SK-N-SH (cell line): ENCODE results near the gene CACNA1A. TPM values are rescaled to one million over a fixed set of nuclear protein-coding genes. Genes with fewer than 3 reads are reported as not detected.

Experiments
- CTCF ChIA-PET: fragments of 300-600, 350-600 bp; formaldehyde crosslinking; extraction: SDS; loops from one replicate; lab custom pipeline; 2021; lab: Yijun Ruan, JAX
- POLR2A ChIA-PET: fragments of 350-600 bp; sonication (Branson Sonifier 250); formaldehyde crosslinking; extraction: SDS; loops from one replicate; lab custom pipeline; 2020; ENCODE audit warnings: antibody characterized with exemption, inconsistent platforms; lab: Yijun Ruan, JAX
- DNase-seq: peaks from one replicate; pipeline ENCODE4 v3.0.0; 2012
- H2AFZ ChIP-seq: fragments of 200-600 bp; sonication (generic); 2 replicates; pipeline ENCODE4 v1.8.1; 2016; ENCODE audit warnings: antibody characterized with exemption, mild to moderate bottlenecking, low read depth
- H3F3A ChIP-seq: fragments of 200-600 bp; sonication (generic); replicated peaks from 2 replicates; pipeline ENCODE3; 2016; ENCODE audit warnings: antibody characterized with exemption, mild to moderate bottlenecking; ENCODE audit not compliant: insufficient read depth
- H3K27ac ChIP-seq, 2 experiments: fragments of 200-500 bp in 1 of 2; fragments of 200-600 bp in 1 of 2; sonication (Bioruptor generic) in 1 of 2; sonication (generic), shearing (Covaris generic) in 1 of 2; 2 replicates each; pipeline versions ENCODE4 v1.5.1 to v1.6.1; 2014 to 2016; ENCODE audit warnings: low read depth in 2 of 2, inconsistent platforms in 1 of 2, low read length in 1 of 2, mild to moderate bottlenecking in 1 of 2, mixed read lengths in 1 of 2
- H3K27me3 ChIP-seq: fragments of 200-600 bp; sonication (generic), shearing (Covaris generic); 2 replicates; pipeline ENCODE4 v1.6.1; 2016; ENCODE audit warnings: mixed run types; ENCODE audit not compliant: insufficient read depth
- H3K36me3 ChIP-seq, 2 experiments: fragments of 200-500 bp in 1 of 2; fragments of 200-600 bp in 1 of 2; sonication (Bioruptor generic) in 1 of 2; sonication (generic) in 1 of 2; replicated peaks in 1 of 2; 2 replicates each; pipeline versions ENCODE3 to v1.5.1; 2014 to 2016; ENCODE audit warnings: low read length in 1 of 2, mild to moderate bottlenecking in 1 of 2; ENCODE audit not compliant: insufficient read depth in 2 of 2, control insufficient read depth in 1 of 2
- H3K4me1 ChIP-seq, 2 experiments: fragments of 200-500 bp in 1 of 2; fragments of 200-600 bp in 1 of 2; sonication (Bioruptor generic) in 1 of 2; sonication (generic), shearing (Covaris generic) in 1 of 2; 2 replicates each; pipeline versions ENCODE4 v1.5.1 to v1.6.1; 2014 to 2016; ENCODE audit warnings: low read depth in 1 of 2, low read length in 1 of 2, mixed run types in 1 of 2; ENCODE audit not compliant: insufficient read depth in 2 of 2, control insufficient read depth in 1 of 2
- H3K4me2 ChIP-seq: fragments of 200-600 bp; sonication (generic), shearing (Covaris generic); 2 replicates; pipeline ENCODE4 v1.6.1; 2017; ENCODE audit warnings: mixed run types
- H3K4me3 ChIP-seq, 2 experiments: fragments of 200-500 bp in 1 of 2; fragments of 200-600 bp in 1 of 2; sonication (Bioruptor generic) in 1 of 2; sonication (generic), shearing (Covaris generic) in 1 of 2; 2 replicates each; pipeline versions ENCODE4 v1.5.1 to v1.8.1; 2014 to 2016; ENCODE audit warnings: low read depth in 2 of 2, inconsistent platforms in 1 of 2, low read length in 1 of 2, mild to moderate bottlenecking in 1 of 2, mixed read lengths in 1 of 2, moderate library complexity in 1 of 2
- H3K79me2 ChIP-seq: fragments of 200-600 bp; sonication (generic); 2 replicates; pipeline ENCODE4 v1.8.1; 2017; ENCODE audit warnings: mild to moderate bottlenecking; ENCODE audit not compliant: insufficient read depth
- H3K9ac ChIP-seq: fragments of 200-600 bp; sonication (generic); 2 replicates; pipeline ENCODE4 v1.6.1; 2017; ENCODE audit warnings: mixed run types
- H3K9me2 ChIP-seq: fragments of 200-600 bp; sonication (generic); 2 replicates; pipeline ENCODE4 v1.6.1; 2017; ENCODE audit warnings: mixed run types
- H3K9me3 ChIP-seq: fragments of 200-600 bp; sonication (generic); 2 replicates; pipeline ENCODE4 v1.6.1; 2017; ENCODE audit warnings: mixed run types, mild to moderate bottlenecking, moderate library complexity
- H4K20me1 ChIP-seq: fragments of 200-600 bp; sonication (generic); 2 replicates; pipeline ENCODE4 v1.6.1; 2017; ENCODE audit warnings: mild to moderate bottlenecking, mixed run types; ENCODE audit not compliant: insufficient read depth
- CHD2 ChIP-seq: fragments of 150-350 bp; IDR thresholded peaks from 2 replicates; pipeline ENCODE4 v1.6.1; 2018; ENCODE audit warnings: low read length; ENCODE audit not compliant: partially characterized antibody
- CTCF ChIP-seq: fragments of 200-600 bp; sonication (generic); IDR thresholded peaks from 2 replicates; pipeline ENCODE4 v1.6.1; 2017; ENCODE audit warnings: antibody characterized with exemption, mild to moderate bottlenecking, moderate library complexity
- EP300 ChIP-seq, 2 experiments: IDR thresholded peaks; 2 replicates each; pipeline versions ENCODE4 v1.4.0 to v1.6.1; 2012; ENCODE audit warnings: borderline replicate concordance in 1 of 2, low read depth in 1 of 2, low read length in 1 of 2
- EZH2phosphoT487 ChIP-seq: fragments of 200-600 bp; sonication (generic); IDR thresholded peaks from 2 replicates; pipeline ENCODE4 v1.6.1; 2017; ENCODE audit warnings: low read depth, mixed run types, mild to moderate bottlenecking, antibody characterized with exemption, moderate library complexity, borderline replicate concordance
- FOXJ3 ChIP-seq: sonication (generic); formaldehyde crosslinking; IDR thresholded peaks from 2 replicates; pipeline ENCODE4 v1.5.1; 2020; ENCODE audit warnings: mild to moderate bottlenecking, missing genetic modification reagents
- GABPA ChIP-seq: IDR thresholded peaks from 2 replicates; pipeline ENCODE4 v1.4.0; 2012; ENCODE audit warnings: low read depth, mild to moderate bottlenecking
- JUND ChIP-seq: IDR thresholded peaks from 2 replicates; pipeline ENCODE4 v1.4.0; 2012
- MAX ChIP-seq: IDR thresholded peaks from 2 replicates; pipeline ENCODE4 v1.4.0; 2012; ENCODE audit warnings: low read depth
- MEF2A ChIP-seq: IDR thresholded peaks from 2 replicates; pipeline ENCODE4 v1.4.0; 2012; ENCODE audit warnings: low read depth, borderline replicate concordance
- MXI1 ChIP-seq: IDR thresholded peaks from 2 replicates; pipeline ENCODE4 v1.6.1; 2012; ENCODE audit warnings: mild to moderate bottlenecking, low read depth, low read length, improper control_type of control experiment
- PBX3 ChIP-seq: IDR thresholded peaks from 2 replicates; pipeline ENCODE4; 2012
- POLR2AphosphoS5 ChIP-seq: IDR thresholded peaks from 2 replicates; pipeline ENCODE4 v1.6.1; 2012; ENCODE audit warnings: low read depth, low read length
- REST ChIP-seq: IDR thresholded peaks from 2 replicates; pipeline ENCODE4 v1.6.1; 2012; ENCODE audit warnings: mild to moderate bottlenecking, low read depth, low read length, moderate library complexity
- RFX5 ChIP-seq: IDR thresholded peaks from 2 replicates; pipeline ENCODE4 v1.6.1; 2012; ENCODE audit warnings: mild to moderate bottlenecking, improper control_type of control experiment, low read length
- SIN3A ChIP-seq: IDR thresholded peaks from 2 replicates; pipeline ENCODE4 v1.6.1; 2012; ENCODE audit warnings: low read depth, mild to moderate bottlenecking, low read length, moderate library complexity, borderline replicate concordance
- TAF1 ChIP-seq: IDR thresholded peaks from 2 replicates; pipeline ENCODE4 v1.6.1; 2012; ENCODE audit warnings: low read depth, mild to moderate bottlenecking, low read length, moderate library complexity, borderline replicate concordance
- USF1 ChIP-seq: IDR thresholded peaks from 2 replicates; pipeline ENCODE4 v1.4.0; 2012; ENCODE audit warnings: low read depth, borderline replicate concordance
- WGBS: methylation state at CpG from one replicate; pipeline ENCODE4 v1.1.6; 2017; ENCODE audit warnings: low lambda C conversion rate; 5-methylcytosine and 5-hydroxymethylcytosine counted together
- polyA plus RNA-seq, 3 experiments: library from polyadenylated mRNA; depleted of rRNA; stranded (reverse); fragments of >200 nt; gene quantifications; 2 replicates each; pipeline ENCODE4 v1.2.3, GENCODE V29; 2012

The CACNA1A gene
- polyA plus RNA-seq, 1 of the 3 experiments (the other 2 are of a cell fraction) = 1.3 TPM

- TF ChIP-seq PBX3 (no peak), CTCF (peak; percentile 73)
Observed at GRCh38 chr19:13262450-13262849, 243.8 kb downstream of the CACNA1A start (continued).

GRCh38 chr19:13260883-13261653, 245.2 kb downstream of the CACNA1A start:
- no peaks in the 10 kb centered on the region for H3K79me2 ChIP-seq
- peak overlapping the region; percentile 50; the same call in 1 of the 2 replicates for H3K4me2 ChIP-seq
- H3K9ac ChIP-seq = no peak overlapping the region
- no peaks in the 10 kb centered on the region for H4K20me1 ChIP-seq
- no peak for DNase-seq
- peaks cover 55% of the 10 kb centered on the region for H3K27me3 ChIP-seq
- no peaks in the 10 kb centered on the region for H3K9me2 ChIP-seq
- ChIA-PET POLR2A (no interaction called here), CTCF (interaction anchor here (0.8 to 2.6 kb wide), 7 partner anchors 10 to 296 kb away, joined by 3 to 11 read pairs (median 3); no protein-coding TSS in a partner anchor)
- no peaks in the 10 kb centered on the region for H3K9me3 ChIP-seq
- no peaks in the 10 kb centered on the region for H3K36me3 ChIP-seq
- H2AFZ ChIP-seq = no peak overlapping the region; the same call in 1 of the 2 replicates
- H3F3A ChIP-seq = peaks cover 7% of the 10 kb centered on the region
- H3K27ac ChIP-seq = peak overlapping the region in 1 of 2 experiments; percentile 61; a peak in 2 of 4 replicates
- H3K4me1 ChIP-seq = peaks cover 0 to 3% of the 10 kb centered on the region in 2 experiments; a peak in 2 of 4 replicates
- H3K4me3 ChIP-seq = no peak overlapping the region
- WGBS = 9% methylated on average over 9 of the region's 9 CpGs
- TF ChIP-seq EP300 (IDR thresholded peaks at IDR 0.05; ENCODE audit: borderline replicate concordance in 1 of 2, low read depth in 1 of 2, low read length in 1 of 2) (no peak), FOXJ3 (CRISPR knock-in tag) (no peak), GABPA (no peak), RFX5 (no peak), MEF2A (peak; percentile 88), POLR2AphosphoS5 (no peak), SIN3A (no peak), CHD2 (no peak), CTCF (peak; percentile 17; the same call in 1 of the 2 replicates), MAX (0 out of 2 replicates have a peak, but pooled peaks have one; percentile 15), REST (no peak), PBX3 (peak; percentile 75), EZH2phosphoT487 (no peak), TAF1 (no peak), MXI1 (no peak), USF1 (peak; percentile 56; the same call in 1 of the 2 replicates), JUND (peak; percentile 65)
